Measurements from ENCODE around the gene POLR3K.
"Not testable (repeated sequence)": the region's sequence is repeated elsewhere in the genome, so short reads cannot be mapped to it uniquely, and the experiment has no call there.

POLR3K gene

GRCh38 chr16:63998-64913, 10.8 kb upstream of the POLR3K start:
- no peak for DNase-seq

- no peak for DNase-seq
These were observed 10.1 kb upstream of the POLR3K start for GRCh38 chr16:63466-63865.

- no peak for DNase-seq
These were observed 9.6 kb upstream of the POLR3K start for GRCh38 chr16:62968-63391.

- DNase-seq: no peak
These were observed 9.0 kb upstream of the POLR3K start for GRCh38 chr16:62283-62967.

GRCh38 chr16:61879-62281, 8.5 kb upstream of the POLR3K start:
- DNase-seq: no peak

- DNase-seq: no peak
These were observed 7.8 kb upstream of the POLR3K start for GRCh38 chr16:60929-61878.

GRCh38 chr16:60166-60565, 6.8 kb upstream of the POLR3K start:
- no peak for DNase-seq

- DNase-seq: no peak
These were observed 6.1 kb upstream of the POLR3K start for GRCh38 chr16:59440-60059.

GRCh38 chr16:58491-59439, 5.4 kb upstream of the POLR3K start:
- DNase-seq: no peak

GRCh38 chr16:57711-58110, 4.3 kb upstream of the POLR3K start:
- DNase-seq: no peak

GRCh38 chr16:56231-56927, 3.0 kb upstream of the POLR3K start:
- DNase-seq: no peak

GRCh38 chr16:55571-56136, 2.2 kb upstream of the POLR3K start:
- no peak for DNase-seq

- DNase-seq: no peak
These were observed 801 bp upstream of the POLR3K start for GRCh38 chr16:54237-54581.

GRCh38 chr16:50769-51591, 2.4 kb downstream of the POLR3K start:
- no peak for DNase-seq

- no peak for DNase-seq
These were observed 6.2 kb downstream of the POLR3K start for GRCh38 chr16:47234-47633.

- not testable (repeated sequence) for DNase-seq
These were observed 6.9 kb downstream of the POLR3K start for GRCh38 chr16:46510-46909.

- no peak for DNase-seq
These were observed 8.0 kb downstream of the POLR3K start for GRCh38 chr16:45454-45853.

- no peak for DNase-seq
These were observed 8.8 kb downstream of the POLR3K start for GRCh38 chr16:44655-45054.

- DNase-seq: no peak
These were observed 10.1 kb downstream of the POLR3K start for GRCh38 chr16:43294-43693.

- DNase-seq: no peak
These were observed 10.7 kb downstream of the POLR3K start for GRCh38 chr16:42691-43090.
